SK-N-SH treated with all-trans-retinoic acid at 6 μM for 48 hours (cell line): ENCODE results near the gene SPANXN2.

Experiments used
- ARNTL ChIP-seq: fragments of 450-650 bp; formaldehyde crosslinking; IDR thresholded peaks from 2 replicates; pipeline ENCODE4 v1.5.0; 2020; ENCODE audit warnings: low read depth, mild to moderate bottlenecking, moderate library complexity, borderline replicate concordance
- BACH2 ChIP-seq: fragments of 250-450 bp; sonication (Bioruptor Pico); IDR thresholded peaks from 2 replicates; pipeline ENCODE4 v1.9.0; 2021; ENCODE audit warnings: mild to moderate bottlenecking, borderline replicate concordance
- CREB5 ChIP-seq: fragments of 250-450 bp; sonication (Bioruptor Pico); IDR thresholded peaks from 2 replicates; pipeline ENCODE4 v1.5.1; 2020; ENCODE audit warnings: low read depth, mild to moderate bottlenecking, moderate library complexity
- PPARA ChIP-seq: fragments of 250-450 bp; sonication (Bioruptor Pico); IDR thresholded peaks from 2 replicates; pipeline ENCODE4 v1.5.0; 2020; ENCODE audit warnings: mild to moderate bottlenecking, borderline replicate concordance

- TF ChIP-seq CREB5 (CRISPR knock-in tag) (no peak), BACH2 (CRISPR knock-in tag) (no peak), PPARA (CRISPR knock-in tag) (no peak), ARNTL (CRISPR knock-in tag) (no peak)
Measured at GRCh38 chrX:143674926-143675325, 45.6 kb downstream of the SPANXN2 start.
